Smooth muscle cell (in vitro differentiated cells): Measurements from ENCODE around the gene MGAT4A. TPM values are rescaled to one million over a fixed set of nuclear protein-coding genes. Genes with fewer than 3 reads are reported as not detected.

ENCODE experiments used
- DNase-seq: peaks from one replicate; lab custom pipeline; 2025; ENCODE audit not compliant: unreplicated experiment; lab: John Stamatoyannopoulos, UW
- H2AFZ ChIP-seq: fragments of 200-600 bp; sonication (generic); 2 replicates; pipeline ENCODE4 v1.6.0; 2016; ENCODE audit warnings: antibody characterized with exemption, low read depth, mild to moderate bottlenecking
- H3F3A ChIP-seq: fragments of 200-600 bp; sonication (generic); 2 replicates; pipeline ENCODE4 v1.6.0; 2017; ENCODE audit warnings: antibody characterized with exemption, low read depth
- H3K27ac ChIP-seq: fragments of 200-600 bp; sonication (generic); 2 replicates; pipeline ENCODE4 v1.5.1; 2016; ENCODE audit warnings: low read depth, mild to moderate bottlenecking
- H3K27me3 ChIP-seq: fragments of 200-600 bp; sonication (generic); 2 replicates; pipeline ENCODE4 v1.6.1; 2016; ENCODE audit warnings: low read depth, mild to moderate bottlenecking
- H3K36me3 ChIP-seq: fragments of 200-600 bp; sonication (generic); 2 replicates; pipeline ENCODE4 v1.5.1; 2016; ENCODE audit warnings: low read depth
- H3K4me1 ChIP-seq: fragments of 200-600 bp; sonication (generic); 2 replicates; pipeline ENCODE4 v1.5.1; 2016; ENCODE audit warnings: low read depth
- H3K4me2 ChIP-seq: fragments of 200-600 bp; sonication (generic); 2 replicates; pipeline ENCODE4 v1.6.0; 2016; ENCODE audit warnings: mild to moderate bottlenecking
- H3K4me3 ChIP-seq: fragments of 200-600 bp; sonication (generic); 2 replicates; pipeline ENCODE4 v1.5.1; 2016; ENCODE audit warnings: mild to moderate bottlenecking
- H3K79me2 ChIP-seq: fragments of 200-600 bp; sonication (generic); 2 replicates; pipeline ENCODE4 v1.6.0; 2016; ENCODE audit warnings: low read depth, mild to moderate bottlenecking
- H3K9ac ChIP-seq: fragments of 200-600 bp; sonication (generic); 2 replicates; pipeline ENCODE4 v1.6.0; 2016; ENCODE audit warnings: low read depth
- H3K9me3 ChIP-seq: fragments of 200-600 bp; sonication (generic); replicated peaks from 2 replicates; pipeline ENCODE4 v1.5.1; 2016; ENCODE audit warnings: low read depth
- H4K20me1 ChIP-seq: fragments of 200-600 bp; sonication (generic); 2 replicates; pipeline ENCODE4 v1.6.0; 2016; ENCODE audit warnings: low read depth
- WGBS: methylation state at CpG from one replicate; pipeline ENCODE4 v1.1.7; 2016; ENCODE audit warnings: low lambda C conversion rate; 5-methylcytosine and 5-hydroxymethylcytosine counted together
- polyA plus RNA-seq: library from polyadenylated mRNA; unstranded; fragments of >200 nt; fragmentation: Nextera tagmentation; extraction: Ambion mirVana; gene quantifications from 2 replicates; pipeline ENCODE4 v1.2.1, GENCODE V29; 2016
- total RNA-seq: library from RNA; depleted of rRNA; stranded (reverse); fragments of >200 nt; gene quantifications from 2 replicates; pipeline ENCODE4 v1.2.3, GENCODE V29; 2014
- TF ChIP-seq, protein P1 (sequence below): fragments of 200-600 bp; sonication (generic); IDR thresholded peaks from 2 replicates; pipeline ENCODE4 v1.5.1; 2017; ENCODE audit warnings: borderline replicate concordance, mild to moderate bottlenecking, antibody characterized with exemption; ENCODE audit not compliant: insufficient read depth, poor library complexity, severe bottlenecking

MGAT4A gene
- total and polyA plus RNA-seq, 2 experiments from 2014 or later = 1.4 to 8.9 TPM

DNA sequence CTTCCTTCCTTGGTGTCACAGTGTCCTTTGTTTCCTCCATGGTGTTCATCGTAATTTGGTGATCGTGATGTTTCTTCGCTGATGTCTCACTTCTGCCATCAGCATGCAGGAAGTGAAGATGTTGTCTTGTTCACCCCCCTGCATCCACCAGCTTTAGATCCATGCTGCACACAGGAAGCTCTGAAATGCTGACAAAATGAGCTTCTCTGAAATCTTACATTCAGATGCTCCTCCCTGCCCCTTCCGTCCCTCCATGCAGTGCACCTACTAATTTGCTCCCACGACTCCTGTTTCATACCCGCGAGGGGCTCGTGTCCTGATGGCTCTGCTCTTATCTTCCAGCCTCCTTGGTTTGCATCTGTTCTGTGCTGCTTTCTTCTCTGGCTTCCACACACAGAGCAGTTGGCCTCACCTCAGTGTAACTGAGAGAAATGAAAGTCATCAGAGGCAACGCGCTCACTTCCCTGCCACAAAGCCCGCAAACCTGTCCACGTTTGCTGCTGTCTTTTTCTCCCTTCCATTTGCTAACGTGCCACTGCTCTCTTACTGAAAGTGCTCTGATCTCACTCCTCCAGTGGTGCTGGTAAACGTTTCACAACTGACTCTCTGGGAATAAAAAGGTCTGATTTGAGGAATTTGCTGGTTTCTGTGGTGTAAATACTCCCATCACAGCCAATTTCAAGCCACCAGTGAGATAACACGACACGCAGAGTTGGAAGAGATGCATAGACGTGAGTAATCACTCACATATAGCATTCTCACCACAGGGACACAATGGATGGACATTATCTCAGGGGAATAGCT is 41.0 kb upstream of the MGAT4A start:
- H3K4me1 ChIP-seq = no peaks in the 10 kb centered on the region
- H4K20me1 ChIP-seq = no peaks in the 10 kb centered on the region
- H3K79me2 ChIP-seq = no peaks in the 10 kb centered on the region
- no peak overlapping the region for H3K4me3 ChIP-seq
- no peaks in the 10 kb centered on the region for H3K9me3 ChIP-seq
- TF ChIP-seq, protein P1, sequence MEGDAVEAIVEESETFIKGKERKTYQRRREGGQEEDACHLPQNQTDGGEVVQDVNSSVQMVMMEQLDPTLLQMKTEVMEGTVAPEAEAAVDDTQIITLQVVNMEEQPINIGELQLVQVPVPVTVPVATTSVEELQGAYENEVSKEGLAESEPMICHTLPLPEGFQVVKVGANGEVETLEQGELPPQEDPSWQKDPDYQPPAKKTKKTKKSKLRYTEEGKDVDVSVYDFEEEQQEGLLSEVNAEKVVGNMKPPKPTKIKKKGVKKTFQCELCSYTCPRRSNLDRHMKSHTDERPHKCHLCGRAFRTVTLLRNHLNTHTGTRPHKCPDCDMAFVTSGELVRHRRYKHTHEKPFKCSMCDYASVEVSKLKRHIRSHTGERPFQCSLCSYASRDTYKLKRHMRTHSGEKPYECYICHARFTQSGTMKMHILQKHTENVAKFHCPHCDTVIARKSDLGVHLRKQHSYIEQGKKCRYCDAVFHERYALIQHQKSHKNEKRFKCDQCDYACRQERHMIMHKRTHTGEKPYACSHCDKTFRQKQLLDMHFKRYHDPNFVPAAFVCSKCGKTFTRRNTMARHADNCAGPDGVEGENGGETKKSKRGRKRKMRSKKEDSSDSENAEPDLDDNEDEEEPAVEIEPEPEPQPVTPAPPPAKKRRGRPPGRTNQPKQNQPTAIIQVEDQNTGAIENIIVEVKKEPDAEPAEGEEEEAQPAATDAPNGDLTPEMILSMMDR = no peak
- peak overlapping the region; percentile 19 for H2AFZ ChIP-seq
- peak overlapping the region; percentile 0 for H3K9ac ChIP-seq
- H3F3A ChIP-seq = no peaks in the 10 kb centered on the region
- peak overlapping the region; percentile 31 for H3K27ac ChIP-seq
- H3K36me3 ChIP-seq = no peaks in the 10 kb centered on the region
- no peak for DNase-seq
- peak overlapping the region; percentile 69 for H3K4me2 ChIP-seq
- 43% methylated on average over 17 of the region's 17 CpGs for WGBS
- H3K27me3 ChIP-seq = no peaks in the 10 kb centered on the region

DNA sequence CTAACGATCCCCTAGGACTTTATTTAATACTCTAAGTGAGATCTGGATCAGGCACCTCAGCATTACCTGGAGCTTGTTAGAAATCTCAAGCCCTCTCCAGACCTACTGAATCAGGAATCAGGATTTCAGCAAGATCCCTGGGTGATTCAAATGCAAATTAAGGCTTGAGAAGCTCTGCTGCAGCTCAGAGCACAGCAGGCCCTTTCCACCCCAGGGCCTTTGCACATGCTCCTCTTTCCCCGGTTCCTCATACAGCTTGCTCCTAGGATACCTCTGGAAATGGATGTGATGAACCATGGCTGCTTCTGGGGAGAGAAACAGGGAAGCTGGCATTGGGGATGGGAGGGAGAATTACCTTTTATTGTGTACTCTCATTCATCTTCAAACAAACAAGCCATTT is 40.3 kb upstream of the MGAT4A start:
- Histone ChIP-seq H3K27ac (no peak overlapping the region), H3F3A (no peaks in the 10 kb centered on the region), H4K20me1 (no peaks in the 10 kb centered on the region), H3K9me3 (no peaks in the 10 kb centered on the region), H3K36me3 (no peaks in the 10 kb centered on the region), H3K9ac (no peak overlapping the region), H3K4me3 (no peak overlapping the region), H3K79me2 (no peaks in the 10 kb centered on the region), H3K4me1 (no peaks in the 10 kb centered on the region), H2AFZ (no peak overlapping the region), H3K27me3 (no peaks in the 10 kb centered on the region), H3K4me2 (no peak overlapping the region)
- 87% methylated on average over 2 of the region's 2 CpGs for WGBS
- DNase-seq = no peak
- TF ChIP-seq, protein P1 = no peak

DNA sequence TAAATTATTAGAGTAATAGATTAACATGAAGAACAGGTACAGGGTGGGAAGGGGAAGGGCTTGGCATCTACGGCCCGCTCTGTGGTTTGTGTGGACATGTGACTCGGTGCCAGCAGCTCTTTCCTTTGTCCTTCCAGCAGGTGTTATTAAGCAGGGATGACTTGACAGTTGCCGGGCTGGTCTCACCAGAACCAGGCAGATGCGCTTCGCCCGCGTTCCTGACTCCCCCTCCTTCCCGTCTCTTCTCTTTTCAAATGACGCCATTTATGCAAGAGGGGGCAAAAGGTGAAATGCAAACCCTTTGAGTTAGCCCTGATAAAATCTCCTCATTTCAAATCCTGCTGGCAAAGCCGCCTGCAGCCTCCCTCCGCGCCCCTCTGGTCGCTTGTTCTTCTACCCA is 38.9 kb upstream of the MGAT4A start:
- Histone ChIP-seq H3F3A (no peaks in the 10 kb centered on the region), H3K4me1 (no peaks in the 10 kb centered on the region), H3K79me2 (no peaks in the 10 kb centered on the region), H3K9me3 (no peaks in the 10 kb centered on the region), H3K27ac (no peak overlapping the region), H3K9ac (no peak overlapping the region), H4K20me1 (no peaks in the 10 kb centered on the region), H3K27me3 (no peaks in the 10 kb centered on the region), H2AFZ (no peak overlapping the region), H3K4me2 (no peak overlapping the region), H3K4me3 (no peak overlapping the region), H3K36me3 (no peaks in the 10 kb centered on the region)
- WGBS = 84% methylated on average over 14 of the region's 14 CpGs
- TF ChIP-seq, protein P1 = no peak
- no peak for DNase-seq

DNA sequence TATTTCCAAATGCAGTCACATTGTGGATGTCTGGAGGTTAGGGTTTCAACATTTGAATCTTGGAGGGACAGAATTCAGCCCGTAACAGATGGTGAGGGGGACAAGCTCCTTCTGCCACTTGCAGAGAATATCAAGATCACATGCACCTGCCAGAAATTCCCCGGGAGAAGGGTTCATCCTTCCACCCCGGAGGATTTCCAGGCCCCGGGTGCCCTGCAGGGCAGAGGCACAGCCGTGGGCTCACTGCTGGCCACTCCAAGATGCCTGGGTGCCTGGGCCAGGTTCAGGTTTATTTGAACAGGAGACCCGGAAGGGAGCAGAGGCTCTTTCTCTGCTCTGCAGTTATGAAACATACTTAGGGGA is 38.2 kb upstream of the MGAT4A start:
- Histone ChIP-seq H3K4me2 (no peak overlapping the region), H3K4me1 (no peaks in the 10 kb centered on the region), H3K27ac (peak overlapping the region; percentile 51), H3K36me3 (no peaks in the 10 kb centered on the region), H3K79me2 (no peaks in the 10 kb centered on the region), H3F3A (no peaks in the 10 kb centered on the region), H3K9me3 (no peaks in the 10 kb centered on the region), H3K4me3 (no peak overlapping the region), H4K20me1 (no peaks in the 10 kb centered on the region), H3K9ac (no peak overlapping the region), H3K27me3 (no peaks in the 10 kb centered on the region), H2AFZ (no peak overlapping the region)
- DNase-seq = no peak
- 96% methylated on average over 6 of the region's 6 CpGs for WGBS
- TF ChIP-seq, protein P1 = no peak
